ENCODE measurements around the gene DGKB. TPM values are rescaled to one million over a fixed set of nuclear protein-coding genes. Genes with fewer than 3 reads are reported as not detected.

Gene DGKB
- total RNA-seq, 4 donors from 2014 or later = 0.78 to 2.5 (median 1.5) TPM

- TF ChIP-seq EP300 (IDR thresholded peaks at IDR 0.05) (no peak), POLR2A (IDR thresholded peaks at IDR 0.05) (no peak), CTCF (IDR thresholded peaks at IDR 0.05) (no peak)
- Histone ChIP-seq H3K4me1 (no peaks in the 10 kb centered on the region), H3K27me3 (no peaks in the 10 kb centered on the region), H3K36me3 (no peaks in the 10 kb centered on the region), H3K9me3 (peaks cover 0 to 4% (median 0%) of the 10 kb centered on the region in 4 donors), H3K4me3 (no peak overlapping the region), H3K27ac (no peak overlapping the region)
- WGBS, 2 donors = 94 to 95% methylated on average over 2 of the region's 2 CpGs
- DNase-seq (ENCODE audit: low spot score in 2 of 2) = no peak
Measured at GRCh38 chr7:14322724-14323123, 579.8 kb downstream of the DGKB start.

- H3K27ac ChIP-seq = no peak overlapping the region
- no peak for TF ChIP-seq POLR2A (IDR thresholded peaks at IDR 0.05)
- TF ChIP-seq CTCF (IDR thresholded peaks at IDR 0.05) = no peak
- no peak for TF ChIP-seq EP300 (IDR thresholded peaks at IDR 0.05)
- 73 to 82% methylated on average over 2 of the region's 2 CpGs for WGBS, 2 donors
- H3K27me3 ChIP-seq = no peaks in the 10 kb centered on the region
- peaks cover 0 to 4% (median 0%) of the 10 kb centered on the region in 4 donors for H3K9me3 ChIP-seq
- no peaks in the 10 kb centered on the region for H3K4me1 ChIP-seq
- no peaks in the 10 kb centered on the region for H3K36me3 ChIP-seq
- DNase-seq (ENCODE audit: low spot score in 2 of 2) = no peak
- H3K4me3 ChIP-seq = no peak overlapping the region
Measured at GRCh38 chr7:14321947-14322346, 580.6 kb downstream of the DGKB start.

- H3K4me1 ChIP-seq = no peaks in the 10 kb centered on the region
- no peak for TF ChIP-seq POLR2A (IDR thresholded peaks at IDR 0.05)
- TF ChIP-seq EP300 (IDR thresholded peaks at IDR 0.05) = no peak
- TF ChIP-seq CTCF (IDR thresholded peaks at IDR 0.05) = no peak
- no peaks in the 10 kb centered on the region for H3K9me3 ChIP-seq
- H3K27me3 ChIP-seq = no peaks in the 10 kb centered on the region
- DNase-seq (ENCODE audit: low spot score in 2 of 2) = no peak
- H3K4me3 ChIP-seq = no peak overlapping the region
- no peak overlapping the region for H3K27ac ChIP-seq
- H3K36me3 ChIP-seq = no peaks in the 10 kb centered on the region
Measured at GRCh38 chr7:14309432-14309831, 593.1 kb downstream of the DGKB start.

GRCh38 chr7:14305233-14305866, 597.2 kb downstream of the DGKB start:
- Histone ChIP-seq H3K27me3 (no peaks in the 10 kb centered on the region), H3K9me3 (no peaks in the 10 kb centered on the region), H3K27ac (no peak overlapping the region), H3K4me1 (no peaks in the 10 kb centered on the region), H3K4me3 (no peak overlapping the region), H3K36me3 (no peaks in the 10 kb centered on the region)
- no peak for DNase-seq (ENCODE audit: low spot score in 2 of 2)
- TF ChIP-seq CTCF (IDR thresholded peaks at IDR 0.05) (no peak), POLR2A (IDR thresholded peaks at IDR 0.05) (no peak), EP300 (IDR thresholded peaks at IDR 0.05) (no peak)
- WGBS, 2 donors = 58 to 59% methylated on average over 4 of the region's 4 CpGs

GRCh38 chr7:14303536-14303935, 599.0 kb downstream of the DGKB start:
- 94 to 98% methylated on average over 2 of the region's 2 CpGs for WGBS, 2 donors
- TF ChIP-seq EP300 (IDR thresholded peaks at IDR 0.05) = no peak
- no peak for TF ChIP-seq CTCF (IDR thresholded peaks at IDR 0.05)
- no peak for TF ChIP-seq POLR2A (IDR thresholded peaks at IDR 0.05)

More at GRCh38 chr7:14303536-14303935, 599.0 kb downstream of the DGKB start:
- no peak overlapping the region for H3K27ac ChIP-seq
- no peaks in the 10 kb centered on the region for H3K4me1 ChIP-seq
- no peak overlapping the region for H3K4me3 ChIP-seq
- no peaks in the 10 kb centered on the region for H3K36me3 ChIP-seq
- DNase-seq (ENCODE audit: low spot score in 2 of 2) = no peak
- no peaks in the 10 kb centered on the region for H3K9me3 ChIP-seq
- no peaks in the 10 kb centered on the region for H3K27me3 ChIP-seq
